GM18909 (cell line): Measurements from ENCODE around the gene MRPL50.

Experiments
- ATAC-seq: cut with Tn5 transposase; IDR thresholded peaks from one replicate; pipeline ENCODE4 v1.9.1; 2021; ENCODE audit warnings: mild to moderate bottlenecking; ENCODE audit not compliant: unreplicated experiment, poor library complexity

Gene MRPL50

DNA sequence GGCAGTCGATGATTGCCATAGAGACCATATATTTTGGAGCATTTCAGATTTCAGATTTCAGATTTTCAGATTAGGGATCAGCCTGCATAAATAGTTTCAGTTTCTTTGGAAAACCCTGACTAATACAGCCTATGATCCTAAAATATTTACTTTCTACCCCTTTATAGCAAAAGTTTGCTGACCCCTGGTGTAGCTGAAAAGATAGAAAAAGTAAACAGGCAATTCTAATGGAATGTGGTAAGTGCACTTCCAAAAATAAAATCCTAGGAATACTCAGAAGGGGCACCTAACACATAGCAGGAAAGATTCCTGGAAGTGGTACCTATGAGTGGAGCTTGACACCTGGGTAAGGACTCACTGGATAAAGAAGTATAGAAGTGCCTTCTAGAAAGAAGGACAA, 48.1 kb downstream of the MRPL50 start:
- ATAC-seq: no peak

DNA sequence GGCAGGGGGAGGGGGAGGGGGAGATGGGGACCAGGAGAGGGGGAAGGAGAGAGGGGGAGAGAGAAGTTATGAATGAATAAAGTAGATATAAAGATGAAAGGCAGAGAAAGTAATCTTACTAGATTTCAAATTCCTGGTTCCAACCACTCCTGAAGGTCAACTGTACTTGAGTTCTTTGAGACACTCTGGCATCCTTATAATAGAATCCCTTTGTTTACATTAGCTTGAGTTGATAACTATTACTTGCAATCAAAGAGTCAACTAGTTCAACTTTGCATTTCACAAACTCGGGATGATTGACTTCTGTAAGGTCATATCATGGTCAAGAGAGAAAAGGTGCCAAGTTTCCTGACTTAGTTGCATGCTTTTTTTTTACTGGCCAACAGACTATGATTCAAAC, 55.8 kb downstream of the MRPL50 start:
- no peak for ATAC-seq

DNA sequence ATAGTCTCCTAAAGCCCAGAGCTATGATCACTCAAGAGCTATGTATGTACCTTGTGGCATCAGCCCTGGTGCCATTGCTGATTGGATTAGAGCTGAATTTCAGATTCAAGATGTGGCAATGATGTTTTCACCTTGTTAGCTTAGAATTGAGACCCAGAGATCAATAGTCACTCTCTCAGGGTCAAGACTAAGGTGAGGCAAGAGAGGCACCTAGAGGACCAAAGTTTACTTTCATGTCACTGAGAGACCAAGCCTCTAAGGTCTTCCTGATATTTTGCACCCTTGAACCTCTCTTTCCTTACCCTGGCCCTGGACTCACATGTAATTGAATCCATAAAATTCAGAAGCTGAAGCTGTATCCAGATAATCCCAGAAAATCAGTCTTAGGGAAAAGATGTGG, 56.5 kb downstream of the MRPL50 start:
- no peak for ATAC-seq
